Hippocampal formation (tissue), 2 donors: ENCODE data around the gene SPATA13.

Experiments used
- DNase-seq, 2 donors: peaks; one replicate each; lab custom pipeline; 2025; lab: John Stamatoyannopoulos, UW

Gene SPATA13

DNA sequence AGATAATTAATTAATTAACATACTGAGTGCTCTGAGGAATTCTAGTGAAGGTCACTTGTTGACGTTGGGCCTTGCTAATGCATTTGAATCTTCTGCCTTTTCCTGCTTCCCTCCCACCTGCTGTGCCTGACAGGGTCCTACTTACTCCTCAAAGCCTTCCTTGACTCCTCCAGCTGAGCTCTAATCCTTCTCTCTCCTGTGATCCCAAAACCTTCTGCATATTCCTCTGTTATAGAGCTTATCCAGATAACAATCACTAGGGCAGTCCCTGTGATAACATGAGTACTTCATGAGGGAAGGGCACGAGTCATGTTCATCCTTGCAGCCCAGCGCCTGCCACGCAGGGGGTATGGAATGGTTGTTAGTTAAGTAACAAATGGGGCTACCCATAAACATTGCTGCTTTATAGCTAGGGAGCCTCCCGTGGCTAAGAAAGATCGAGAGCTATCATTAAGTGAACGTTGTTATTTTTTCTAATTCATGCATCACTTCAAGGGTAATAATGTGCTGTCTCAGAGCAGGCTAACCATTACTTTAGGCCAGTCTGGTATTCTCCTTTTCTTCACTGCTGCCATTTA is 19.1 kb upstream of the SPATA13 start:
- no peak for DNase-seq

DNA sequence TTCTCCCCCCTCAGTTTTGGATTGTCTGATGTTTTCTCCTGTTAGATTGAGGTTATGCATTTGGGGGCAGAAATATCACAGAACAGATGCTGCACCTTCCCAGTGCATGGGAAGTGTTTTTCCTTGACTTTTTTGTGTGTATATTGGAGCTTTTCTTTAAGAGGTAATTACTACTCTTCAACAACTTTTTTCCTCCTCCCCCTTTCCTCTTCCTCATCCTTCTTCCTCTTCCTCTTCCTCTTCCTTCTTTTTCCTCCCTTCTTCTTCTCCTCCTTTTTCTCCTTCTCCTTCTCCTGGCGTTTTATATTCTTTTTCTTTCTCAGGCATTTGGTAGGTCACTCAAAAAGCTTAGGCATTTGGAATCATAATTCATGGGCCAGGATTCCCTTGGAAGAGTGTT is 18.1 kb upstream of the SPATA13 start:
- no peak for DNase-seq

DNA sequence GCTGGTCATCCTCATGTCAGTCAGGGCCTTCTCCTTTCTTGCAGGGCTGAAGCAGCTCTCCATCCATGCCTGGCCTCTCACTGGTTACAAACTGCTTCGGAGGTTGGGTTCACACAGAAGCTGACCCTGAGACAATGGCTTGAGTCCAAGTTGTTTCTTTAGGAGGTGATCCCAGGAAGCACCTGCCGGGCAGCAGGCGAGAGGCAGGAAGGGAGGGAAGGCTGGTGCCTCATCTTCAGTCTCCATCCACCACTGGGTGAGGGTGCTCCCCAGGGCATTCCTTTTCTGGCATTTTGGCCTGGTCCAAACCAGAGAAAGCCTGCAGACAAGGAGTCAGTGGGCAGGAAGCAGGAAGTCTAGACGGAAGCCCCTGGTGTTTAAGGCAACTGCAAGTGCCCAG is 17.6 kb upstream of the SPATA13 start:
- DNase-seq, result no peak

DNA sequence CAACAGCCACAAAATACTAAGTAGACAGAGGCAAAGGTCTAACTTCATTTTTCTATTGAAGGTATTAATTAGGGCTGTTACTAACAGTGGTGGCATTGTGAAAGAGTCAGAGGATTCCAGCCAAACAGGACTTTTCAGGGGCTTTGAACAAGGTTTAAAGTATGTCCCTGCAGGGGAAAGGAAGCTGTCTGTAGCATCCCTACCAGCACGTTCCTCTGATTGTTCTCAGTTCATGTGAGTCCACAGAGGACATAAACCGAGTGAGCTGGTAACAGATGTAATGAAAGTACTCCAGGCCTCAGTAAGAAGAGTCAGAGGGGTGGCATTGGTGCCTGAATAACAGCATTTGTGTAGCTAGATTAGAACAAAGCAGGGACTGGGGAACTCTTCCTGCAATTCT is 15.3 kb upstream of the SPATA13 start:
- DNase-seq, result no peak

DNA sequence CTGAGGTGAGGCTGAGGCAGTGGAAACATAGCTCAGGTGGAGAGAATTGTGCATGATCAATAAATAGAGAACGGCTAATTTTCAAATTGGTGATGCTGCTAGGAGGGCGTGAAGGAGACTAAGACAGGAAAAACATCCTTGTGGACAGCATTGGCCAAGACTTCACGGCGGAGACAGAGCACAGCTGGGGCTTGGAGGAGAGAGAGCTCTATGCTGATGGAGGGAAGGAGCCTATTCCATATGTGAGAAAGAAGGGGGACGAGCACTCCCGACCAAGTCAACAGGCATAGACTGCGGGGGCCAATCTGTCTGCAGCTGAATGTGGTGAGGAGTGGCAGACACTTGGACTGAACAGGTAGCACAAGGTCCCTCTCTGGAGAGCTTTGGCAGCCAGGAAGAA is 14.8 kb upstream of the SPATA13 start:
- DNase-seq, result no peak

DNA sequence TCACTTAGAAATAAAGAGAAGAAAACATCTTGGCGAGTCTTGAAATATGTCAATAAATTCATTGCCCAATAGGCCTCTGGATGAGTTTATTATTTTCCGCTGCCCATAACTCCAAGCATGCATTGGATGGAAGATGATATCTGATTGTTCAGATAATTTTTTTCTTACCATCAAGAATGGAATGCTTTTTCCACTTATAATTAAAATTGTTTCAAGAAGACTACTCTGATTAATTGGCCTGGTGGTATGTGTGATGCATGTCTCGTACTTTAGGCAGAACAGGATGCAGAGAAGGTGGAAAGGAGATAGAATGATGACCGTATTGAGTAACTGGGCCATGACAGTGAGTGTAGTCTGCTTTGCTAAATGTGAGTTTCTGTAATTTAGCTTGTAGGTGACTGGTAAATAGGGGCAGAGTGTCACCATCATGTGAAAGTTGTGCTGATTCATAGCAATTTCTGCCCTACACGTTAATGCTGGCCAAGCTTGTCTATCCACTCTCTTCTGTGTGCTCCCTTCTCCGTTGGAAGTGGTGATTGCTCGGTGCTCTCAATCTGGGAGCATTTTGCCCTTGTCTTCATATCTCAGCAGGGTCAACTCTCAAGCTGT is 13.5 kb upstream of the SPATA13 start:
- no peak for DNase-seq

DNA sequence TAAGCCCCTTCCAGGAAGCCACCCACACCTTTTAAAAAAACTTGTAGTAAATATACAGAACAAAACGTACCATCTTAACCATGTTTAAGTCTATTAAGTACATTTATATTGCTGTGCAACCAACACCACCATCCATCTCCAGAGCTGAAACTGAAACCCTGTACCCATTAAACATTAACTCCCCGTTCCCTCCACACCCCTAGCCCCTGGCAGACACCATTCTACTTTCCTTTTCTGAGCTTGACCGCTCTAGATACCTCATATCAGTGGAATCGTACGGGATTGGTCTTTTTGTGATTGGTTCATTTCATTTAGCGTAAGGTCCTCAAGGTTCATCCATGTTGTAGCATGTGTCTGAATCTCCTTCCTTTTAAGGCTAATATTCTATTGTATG is 13.0 kb upstream of the SPATA13 start:
- DNase-seq, result no peak

DNA sequence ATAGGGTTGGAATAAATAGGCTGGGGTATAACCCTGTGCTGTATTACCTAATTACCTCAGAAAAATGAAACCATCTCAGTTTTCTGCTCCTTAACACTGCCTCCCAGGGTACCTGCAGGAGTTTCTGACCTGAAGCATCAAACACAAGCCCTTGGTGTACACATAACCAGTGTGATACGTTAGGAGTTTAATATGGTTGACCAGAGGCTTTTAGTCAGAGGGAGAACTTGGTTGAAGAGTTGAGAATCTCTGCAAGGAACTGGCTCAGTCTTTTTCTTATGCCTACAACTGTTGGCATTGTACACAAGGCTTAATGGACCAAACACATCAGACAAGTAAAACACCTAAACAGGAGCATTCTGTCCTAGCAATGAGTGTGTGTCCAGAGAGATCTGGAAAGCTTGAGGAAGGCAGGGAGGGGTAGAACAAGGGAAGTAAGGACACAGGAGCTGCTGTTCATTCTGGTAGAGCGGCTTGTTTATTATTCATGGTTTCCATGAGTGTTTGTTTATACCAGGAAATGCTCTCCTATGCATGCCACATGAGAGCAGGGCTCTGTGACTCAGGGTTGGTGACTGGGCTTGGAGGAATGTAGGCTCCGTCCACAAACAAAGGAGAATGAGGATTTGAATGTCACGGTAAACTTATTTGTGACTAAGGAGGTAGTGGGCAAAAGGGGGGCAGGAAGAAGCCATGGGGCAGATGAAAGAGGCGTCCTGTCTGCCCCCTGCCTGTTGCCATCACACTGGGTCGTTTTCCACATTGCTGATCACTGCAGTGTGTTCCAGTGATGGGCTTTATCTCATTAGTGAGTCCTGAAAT is 11.9 kb upstream of the SPATA13 start:
- DNase-seq, result no peak

DNA sequence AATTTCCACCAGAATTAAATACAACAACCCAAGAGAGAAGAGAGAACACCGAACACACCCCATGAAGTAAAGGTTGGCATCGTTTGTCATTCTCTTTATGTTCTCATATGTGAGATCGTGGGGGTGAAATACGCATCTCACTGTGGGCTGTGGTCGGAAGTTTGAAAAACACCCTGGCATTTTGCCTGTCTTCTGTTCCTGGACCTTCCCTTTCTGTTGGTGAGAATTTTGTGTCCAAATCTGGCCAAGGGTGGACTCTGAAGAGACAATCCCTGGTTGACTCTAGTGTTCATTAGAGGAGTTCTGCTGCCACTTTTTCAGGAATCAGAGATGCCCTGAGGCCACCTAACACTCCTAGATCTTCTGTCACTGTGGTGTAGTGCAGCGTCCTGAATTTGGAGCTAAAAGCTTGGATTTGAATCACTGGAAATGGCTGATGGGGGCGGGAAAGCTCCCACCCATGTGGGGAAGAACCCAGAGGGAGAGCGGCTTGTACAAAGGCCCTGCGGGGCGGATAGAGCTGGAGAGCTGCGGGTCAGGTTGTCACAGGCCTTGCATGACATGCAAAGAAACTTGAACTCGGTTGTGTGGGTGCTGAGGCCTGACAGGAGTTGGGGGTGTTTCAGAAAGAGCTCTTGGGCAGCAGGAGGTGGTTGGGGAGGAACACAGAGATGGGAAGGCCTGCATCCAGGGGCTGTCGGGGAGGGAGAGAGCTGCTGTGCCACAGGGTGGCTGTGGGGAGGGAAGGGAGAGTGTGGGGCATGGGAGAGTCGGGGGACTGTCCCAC is 11.1 kb upstream of the SPATA13 start:
- DNase-seq, result no peak

DNA sequence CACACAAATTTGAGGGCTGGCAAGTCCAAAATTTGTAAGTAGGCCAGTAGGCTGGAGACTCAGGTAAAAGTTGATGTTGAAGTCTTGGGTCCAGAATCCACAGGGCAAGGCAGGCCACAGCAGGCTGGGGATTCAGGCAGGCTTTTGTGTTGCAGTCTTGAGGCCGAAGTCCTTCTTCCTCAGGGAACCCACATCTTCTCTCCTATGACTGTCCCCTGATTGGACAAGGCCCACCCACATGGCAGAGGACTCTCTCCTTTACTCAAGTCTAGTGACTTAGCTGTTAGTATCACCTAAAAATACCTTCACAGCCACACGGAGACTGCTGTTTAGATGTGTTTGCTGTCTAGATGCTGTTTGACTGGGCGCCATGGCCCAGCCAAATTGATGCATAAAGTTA is 9.9 kb upstream of the SPATA13 start:
- DNase-seq, result no peak

DNA sequence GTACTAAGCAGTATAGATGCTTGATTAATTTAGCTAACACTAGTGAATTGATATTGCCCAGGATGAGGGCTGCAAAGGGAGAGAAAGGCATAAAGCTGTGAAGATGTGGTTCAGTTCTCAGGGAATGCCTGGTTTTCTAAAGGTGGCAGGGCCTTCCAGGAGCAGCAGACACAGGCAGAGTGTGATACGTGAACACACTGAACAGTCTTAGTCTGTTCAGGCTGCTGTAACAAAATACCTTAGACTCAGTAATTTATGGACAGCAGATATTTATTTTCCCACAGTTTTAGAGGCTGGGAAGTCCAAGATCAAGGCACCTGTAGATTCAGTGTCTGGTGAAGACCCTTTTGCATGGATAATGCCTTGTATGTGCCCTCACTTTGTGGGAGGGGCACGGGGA is 8.7 kb upstream of the SPATA13 start:
- DNase-seq, result no peak

DNA sequence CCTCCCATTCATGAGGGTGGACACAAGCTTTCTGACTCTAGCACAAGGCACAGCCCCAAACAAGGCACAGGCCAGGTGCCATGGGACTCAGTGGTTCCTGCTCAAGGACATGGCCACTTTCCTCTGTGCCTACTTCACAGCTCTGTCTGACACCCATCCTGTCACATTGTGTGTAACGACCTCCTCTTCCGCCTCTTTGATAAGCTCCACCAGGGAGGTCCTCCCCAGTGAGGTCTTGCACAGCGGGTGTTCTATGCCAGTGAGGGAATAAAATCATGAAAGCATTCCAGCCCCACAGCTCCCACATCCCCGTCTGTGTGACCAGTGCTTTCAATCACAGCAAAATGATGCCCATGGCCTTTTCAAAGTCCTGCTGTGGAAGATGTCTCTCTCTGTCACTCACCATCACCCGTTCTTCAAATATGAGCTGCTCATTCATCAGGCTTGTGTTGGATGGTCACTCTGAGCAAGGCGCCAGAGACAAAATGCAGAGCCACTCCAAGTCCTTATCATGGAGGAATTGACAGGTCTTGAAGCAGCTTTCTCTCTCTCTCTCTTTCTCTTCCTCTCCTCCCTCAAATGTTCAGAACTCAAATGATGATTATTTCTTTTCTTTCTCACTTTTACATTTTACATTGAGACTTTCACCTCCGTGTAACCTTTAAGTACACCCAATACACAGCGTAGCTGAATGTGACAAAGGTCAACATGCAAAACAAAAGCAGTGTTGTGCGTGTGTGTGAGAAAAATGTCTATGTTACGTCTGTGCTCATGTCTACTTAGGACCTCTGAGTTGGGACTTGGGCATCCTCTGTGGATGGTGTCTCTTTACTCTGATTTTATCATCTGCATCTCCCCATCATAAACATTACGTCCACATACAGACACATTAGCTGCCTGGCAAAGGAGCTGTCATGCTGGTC is 8.0 kb upstream of the SPATA13 start:
- no peak for DNase-seq

DNA sequence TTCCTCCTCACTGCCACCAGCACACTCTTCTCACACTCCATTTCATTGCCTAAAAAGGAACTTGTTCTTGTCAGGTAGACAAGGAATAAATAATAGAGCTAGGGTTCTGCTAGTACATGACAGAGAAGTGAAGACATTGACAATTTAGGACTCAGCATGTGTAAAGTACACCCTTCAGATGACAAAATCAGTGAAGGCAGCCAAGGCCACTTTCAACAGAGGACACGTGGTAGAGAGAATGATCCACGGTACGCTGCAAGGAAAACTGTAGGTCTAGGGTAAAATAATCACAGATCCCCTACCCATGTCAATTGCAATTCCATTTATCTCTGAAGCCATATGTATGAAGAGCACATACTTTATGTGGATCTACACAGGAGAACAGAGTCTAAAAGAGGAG is 7.2 kb upstream of the SPATA13 start:
- no peak for DNase-seq

DNA sequence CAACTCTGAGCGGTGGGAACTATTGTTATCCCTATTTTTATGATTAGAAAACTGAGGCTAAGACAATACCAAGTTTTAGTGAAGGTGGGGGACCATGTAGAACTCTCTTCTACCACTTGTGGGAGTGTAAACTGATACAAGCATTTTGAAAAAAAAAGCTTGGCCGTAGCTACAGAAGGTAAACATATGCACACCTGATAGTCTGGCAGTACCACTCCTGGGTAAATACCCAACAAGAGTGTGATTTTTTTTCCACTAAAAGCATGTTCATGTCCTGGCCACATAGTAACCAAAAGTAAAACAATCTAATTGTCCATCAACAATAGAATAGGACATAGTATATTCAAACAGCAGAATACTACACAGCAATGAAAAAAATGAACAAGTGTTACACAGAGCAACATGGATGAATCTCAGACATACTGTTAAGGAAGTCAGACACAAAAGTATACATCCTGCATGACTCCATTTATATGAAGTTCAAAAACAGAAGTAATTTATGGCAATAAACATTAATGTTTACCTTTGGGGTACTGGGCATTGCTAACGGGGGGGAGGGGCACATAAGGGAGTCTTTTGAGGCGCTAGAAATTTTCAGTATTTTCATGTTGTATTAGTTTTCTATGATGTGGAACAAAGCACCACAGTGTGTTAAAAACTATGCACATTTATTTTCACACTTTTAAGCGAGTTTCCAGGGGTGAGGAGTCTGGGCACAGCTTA is 6.4 kb upstream of the SPATA13 start:
- no peak for DNase-seq

DNA sequence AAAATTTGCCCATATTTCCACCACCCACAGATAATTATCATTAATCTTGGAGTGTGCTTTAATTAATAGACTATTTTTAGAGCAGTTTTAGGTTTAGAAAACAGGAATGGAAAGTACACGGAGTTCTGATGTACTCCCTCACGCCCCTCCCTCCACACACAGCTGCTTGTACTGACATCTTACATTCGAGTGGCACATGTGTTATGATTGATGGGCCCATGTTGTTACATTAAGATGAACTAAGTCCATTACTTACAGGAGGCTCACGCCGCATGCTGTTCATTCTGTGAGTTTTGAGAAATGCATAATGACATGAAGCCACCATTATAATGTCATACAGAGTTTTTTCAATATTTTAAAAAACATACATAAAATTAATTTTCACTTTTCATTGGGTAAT is 1.2 kb upstream of the SPATA13 start:
- no peak for DNase-seq

DNA sequence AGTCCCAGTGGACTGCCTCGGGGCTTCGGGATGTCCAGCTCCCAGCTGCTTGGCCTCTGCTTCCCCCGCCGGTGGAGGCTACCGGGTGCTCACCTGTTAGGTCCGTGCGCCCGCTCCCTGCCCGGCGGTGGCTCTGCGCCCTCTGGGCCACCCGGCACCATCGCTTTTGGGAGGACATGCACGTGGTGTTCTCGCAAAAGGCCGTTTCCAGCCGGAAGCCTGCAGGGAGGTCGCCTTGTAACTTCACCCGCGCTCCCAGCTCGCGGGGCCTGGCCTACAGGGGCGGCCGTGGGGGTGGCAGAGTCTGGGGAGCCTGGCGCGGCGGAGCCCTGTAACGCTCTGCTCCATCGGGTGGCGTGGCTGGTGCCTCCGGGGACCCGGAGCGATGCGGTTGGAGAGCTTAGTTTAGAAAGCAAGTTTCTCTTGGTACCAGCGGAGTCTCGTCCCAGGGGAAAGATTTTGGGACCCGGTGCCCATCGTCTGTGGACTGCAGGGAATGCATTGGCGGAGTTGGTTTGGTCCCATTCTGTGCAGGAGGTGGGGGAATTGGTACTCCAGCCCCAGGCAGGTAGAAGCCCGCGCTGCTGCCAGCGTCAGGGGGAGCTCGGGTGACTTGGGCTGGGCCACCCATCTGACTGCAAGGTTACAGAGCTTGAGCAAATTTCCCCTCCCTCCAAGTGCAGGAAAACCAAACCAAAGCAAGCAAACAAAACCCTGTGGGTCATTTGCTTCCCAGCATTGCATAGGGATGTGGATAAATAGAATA is 673 bp downstream of the SPATA13 start:
- DNase-seq, result no peak

DNA sequence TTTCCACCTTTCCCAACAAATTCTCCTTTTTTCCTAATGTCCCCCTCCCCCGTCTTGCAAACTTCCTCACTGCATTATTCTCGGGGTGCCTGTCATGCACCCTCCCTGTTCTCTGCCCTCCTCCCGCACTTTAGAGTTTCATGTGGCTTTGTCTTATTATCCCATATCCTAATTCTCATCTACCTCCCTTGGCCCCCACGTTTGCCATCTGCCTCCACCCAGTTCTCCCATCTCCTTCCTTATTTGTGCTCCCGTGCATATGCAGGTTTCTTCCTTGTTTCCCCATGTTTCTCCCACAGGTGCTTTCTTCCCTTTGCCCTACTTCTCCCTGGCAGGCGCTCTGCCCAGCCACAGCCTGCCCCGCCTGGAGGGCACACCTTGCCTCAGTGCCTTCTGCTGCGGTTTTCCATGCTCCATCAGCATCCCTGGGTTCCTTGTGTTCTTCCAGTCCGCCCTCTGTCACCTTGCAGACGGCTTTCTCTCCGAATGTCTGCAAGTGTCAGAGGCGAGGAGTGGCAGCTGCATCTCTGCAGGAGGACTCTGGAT is 1.5 kb downstream of the SPATA13 start:
- no peak for DNase-seq

DNA sequence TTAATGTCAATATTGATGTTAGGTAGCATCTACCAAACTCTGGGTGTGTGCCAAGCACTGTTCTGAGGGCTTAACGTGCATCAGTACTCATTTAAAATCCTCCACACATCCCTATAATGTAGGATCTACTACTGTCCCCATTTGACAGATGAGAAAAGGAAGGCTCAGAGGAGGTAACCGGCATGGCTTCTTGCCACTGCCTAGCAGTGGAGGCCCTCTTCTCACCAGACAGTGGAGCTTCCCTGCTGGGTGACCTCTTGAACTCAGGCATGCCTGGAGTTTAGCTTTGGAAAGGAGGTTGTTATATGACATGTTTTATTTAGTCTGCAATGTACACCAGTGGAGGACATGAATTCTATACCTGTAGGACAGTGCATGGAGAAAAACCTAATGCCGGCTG is 2.1 kb downstream of the SPATA13 start:
- no peak for DNase-seq

DNA sequence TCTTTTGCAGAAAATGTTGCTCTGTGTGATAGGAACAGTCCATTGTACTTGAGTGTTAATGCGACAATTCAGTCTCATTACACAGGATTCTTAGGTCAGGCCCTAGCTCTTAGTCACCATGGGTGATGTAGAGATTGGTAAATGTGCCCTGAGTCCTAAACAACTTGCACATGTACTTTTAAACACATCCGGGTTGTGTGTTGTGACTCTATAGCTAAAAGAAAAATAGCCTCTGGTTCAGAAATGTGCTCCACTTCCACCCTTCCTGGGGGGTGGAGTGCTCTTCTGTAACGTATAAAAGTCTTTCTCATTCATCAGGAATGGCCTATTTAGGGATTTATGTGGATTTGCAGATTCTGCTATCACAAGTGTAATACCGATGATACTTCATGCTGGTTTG is 5.2 kb downstream of the SPATA13 start:
- no peak for DNase-seq

DNA sequence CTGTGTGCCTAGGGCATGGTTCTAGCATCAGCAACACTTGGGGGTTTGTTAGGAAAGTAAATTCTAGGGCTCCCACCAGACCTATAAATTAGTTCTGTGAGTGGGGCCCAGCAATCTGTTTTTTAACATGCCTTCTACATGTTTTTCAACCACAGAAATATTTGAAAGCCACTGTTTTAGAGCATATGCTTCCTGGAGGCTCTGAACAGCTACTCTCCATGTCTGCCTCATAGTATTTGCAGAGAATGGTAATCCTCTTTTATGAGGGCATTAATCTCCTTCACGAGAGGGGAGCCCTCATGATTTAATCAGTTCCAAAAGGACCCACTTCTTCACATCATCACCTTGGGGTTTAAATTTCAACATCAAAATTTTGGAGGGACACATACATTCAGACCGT is 6.0 kb downstream of the SPATA13 start:
- no peak for DNase-seq
